Measurements from ENCODE around the gene ZYG11A. TPM values are rescaled to one million over a fixed set of nuclear protein-coding genes. Genes with fewer than 3 reads are reported as not detected.

ZYG11A gene
- 1 to 10 TPM in 1 of 2 donors, not detected in 1; 1.3 TPM for total RNA-seq

GRCh38 chr1:52842643-52843310 is at the start of gene ZYG11A:
Gene ZYG11A, plus strand, starts transcription at chr1:52842760. Its CDS starts 124 bp downstream, at chr1:52842884.

GRCh38 chr1:52927212-52928014 is 84.9 kb downstream of the ZYG11A start, which contains the start of gene SCP2:
Gene SCP2, plus strand, starts transcription at chr1:52927276. Its CDS starts 121 bp downstream, at chr1:52927397.

Small RNAs within 50 kb of the gene (small RNA-seq; reads per million reads assigned to genes)
- 0 reads per million in 2 donors for gene AC099677.1
- 0 reads per million in 2 donors for gene AC099677.2
- gene MIR1273F: 0 reads per million in 2 donors
- 0 reads per million in 2 donors for gene MIR1273G
- gene MIR5095: 0 reads per million in 2 donors
- gene RNU6-969P: 0 reads per million in 2 donors

Other genes with a start within 250 kb of the ZYG11A start
- 10 to 100 TPM; 14.8 to 17.0 TPM for gene GPX7, start 240.4 kb upstream of the ZYG11A start, total RNA-seq
- not detected for gene SHISAL2A, start 209.6 kb upstream of the ZYG11A start, total RNA-seq
- 10 to 100 TPM; 15.8 to 23.6 TPM for gene COA7, start 144.4 kb upstream of the ZYG11A start, total RNA-seq
- gene ZYG11B, start 116.3 kb upstream of the ZYG11A start, total RNA-seq: 10 to 100 TPM; 30.6 to 38.5 TPM
- 10 to 100 TPM; 10.7 to 25.5 TPM for gene ECHDC2, start 79.0 kb downstream of the ZYG11A start, total RNA-seq
- gene SCP2, start 84.5 kb downstream of the ZYG11A start, total RNA-seq: 10 to 100 TPM; 78.8 to 83.6 TPM
- under 1 TPM in 1 of 2 donors, not detected in 1; 0.34 TPM for gene PODN, start 219.5 kb downstream of the ZYG11A start, total RNA-seq